GM23248 (cell line): ENCODE data around the gene CPLX1.
"Not testable (repeated sequence)": the region's sequence is repeated elsewhere in the genome, so short reads cannot be mapped to it uniquely, and the experiment has no call there.

Source experiments
- EZH2 ChIP-seq: fragments of 200-600 bp; sonication (generic); IDR thresholded peaks from 2 replicates; pipeline ENCODE4 v1.6.1; 2018; ENCODE audit warnings: antibody characterized with exemption, mild to moderate bottlenecking; ENCODE audit not compliant: insufficient read depth, poor library complexity, severe bottlenecking
- EZH2phosphoT487 ChIP-seq: fragments of 200-600 bp; sonication (generic); IDR thresholded peaks from 2 replicates; pipeline ENCODE4 v1.6.1; 2018; ENCODE audit warnings: antibody characterized with exemption, moderate library complexity, mild to moderate bottlenecking, low read depth; ENCODE audit not compliant: insufficient read depth

- TF ChIP-seq EZH2phosphoT487, EZH2: not testable (repeated sequence)
Observed at GRCh38 chr4:774419-775092, 51.4 kb downstream of the CPLX1 start.
